Measurements from ENCODE around the gene IP6K2. TPM values are rescaled to one million over a fixed set of nuclear protein-coding genes. Genes with fewer than 3 reads are reported as not detected.

Gene IP6K2
- total and polyA plus RNA-seq, 2 of the 13 experiments (the other 11 are each of a cell fraction or from before 2014, with no cell fraction given) = 85.5 to 112 TPM

DNA sequence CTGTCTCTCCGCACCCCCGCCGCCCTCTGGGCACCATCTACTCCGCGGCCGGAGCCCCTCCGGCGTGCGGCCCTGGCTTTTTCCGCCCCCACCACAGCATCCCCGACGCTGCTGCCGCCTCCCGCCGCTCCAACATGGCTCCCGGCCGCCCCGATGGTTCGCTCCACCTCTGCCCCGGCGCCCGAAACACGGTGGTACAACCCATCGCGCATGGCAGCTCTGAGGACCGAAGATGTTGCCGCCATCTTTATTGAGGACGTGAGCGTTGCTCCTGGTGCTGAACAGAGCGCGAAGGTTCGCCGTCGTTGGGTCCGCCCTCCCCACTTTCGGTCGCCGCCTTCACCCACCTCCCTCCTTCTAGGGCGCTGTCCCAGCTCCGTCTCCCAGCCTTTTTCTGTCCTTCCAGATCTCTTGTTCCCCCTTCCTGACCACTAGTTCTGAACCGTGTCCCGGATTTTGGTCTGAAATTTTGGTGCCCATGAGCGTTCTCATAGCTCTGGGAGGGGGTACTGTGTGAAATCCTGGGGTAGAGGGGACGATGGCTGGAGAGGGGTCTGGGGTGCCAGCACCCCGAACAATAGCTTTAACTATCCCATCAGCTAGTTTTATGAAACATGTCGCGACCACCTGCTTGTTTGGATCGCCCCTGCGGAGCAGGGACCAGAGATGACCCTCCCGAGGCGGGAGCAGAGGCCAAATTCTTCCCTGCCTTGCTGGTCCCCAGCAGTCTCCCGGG lies 54.1 kb downstream of the IP6K2 start, which contains the start of gene CELSR3 (continued):
- TF ChIP-seq, protein P1, sequence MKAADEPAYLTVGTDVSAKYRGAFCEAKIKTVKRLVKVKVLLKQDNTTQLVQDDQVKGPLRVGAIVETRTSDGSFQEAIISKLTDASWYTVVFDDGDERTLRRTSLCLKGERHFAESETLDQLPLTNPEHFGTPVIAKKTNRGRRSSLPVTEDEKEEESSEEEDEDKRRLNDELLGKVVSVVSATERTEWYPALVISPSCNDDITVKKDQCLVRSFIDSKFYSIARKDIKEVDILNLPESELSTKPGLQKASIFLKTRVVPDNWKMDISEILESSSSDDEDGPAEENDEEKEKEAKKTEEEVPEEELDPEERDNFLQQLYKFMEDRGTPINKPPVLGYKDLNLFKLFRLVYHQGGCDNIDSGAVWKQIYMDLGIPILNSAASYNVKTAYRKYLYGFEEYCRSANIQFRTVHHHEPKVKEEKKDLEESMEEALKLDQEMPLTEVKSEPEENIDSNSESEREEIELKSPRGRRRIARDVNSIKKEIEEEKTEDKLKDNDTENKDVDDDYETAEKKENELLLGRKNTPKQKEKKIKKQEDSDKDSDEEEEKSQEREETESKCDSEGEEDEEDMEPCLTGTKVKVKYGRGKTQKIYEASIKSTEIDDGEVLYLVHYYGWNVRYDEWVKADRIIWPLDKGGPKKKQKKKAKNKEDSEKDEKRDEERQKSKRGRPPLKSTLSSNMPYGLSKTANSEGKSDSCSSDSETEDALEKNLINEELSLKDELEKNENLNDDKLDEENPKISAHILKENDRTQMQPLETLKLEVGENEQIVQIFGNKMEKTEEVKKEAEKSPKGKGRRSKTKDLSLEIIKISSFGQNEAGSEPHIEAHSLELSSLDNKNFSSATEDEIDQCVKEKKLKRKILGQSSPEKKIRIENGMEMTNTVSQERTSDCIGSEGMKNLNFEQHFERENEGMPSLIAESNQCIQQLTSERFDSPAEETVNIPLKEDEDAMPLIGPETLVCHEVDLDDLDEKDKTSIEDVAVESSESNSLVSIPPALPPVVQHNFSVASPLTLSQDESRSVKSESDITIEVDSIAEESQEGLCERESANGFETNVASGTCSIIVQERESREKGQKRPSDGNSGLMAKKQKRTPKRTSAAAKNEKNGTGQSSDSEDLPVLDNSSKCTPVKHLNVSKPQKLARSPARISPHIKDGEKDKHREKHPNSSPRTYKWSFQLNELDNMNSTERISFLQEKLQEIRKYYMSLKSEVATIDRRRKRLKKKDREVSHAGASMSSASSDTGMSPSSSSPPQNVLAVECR (CRISPR knock-in tag; IDR thresholded peaks at IDR 0.05; ENCODE audit: borderline replicate concordance) = no peak
- TF ChIP-seq, protein P2, sequence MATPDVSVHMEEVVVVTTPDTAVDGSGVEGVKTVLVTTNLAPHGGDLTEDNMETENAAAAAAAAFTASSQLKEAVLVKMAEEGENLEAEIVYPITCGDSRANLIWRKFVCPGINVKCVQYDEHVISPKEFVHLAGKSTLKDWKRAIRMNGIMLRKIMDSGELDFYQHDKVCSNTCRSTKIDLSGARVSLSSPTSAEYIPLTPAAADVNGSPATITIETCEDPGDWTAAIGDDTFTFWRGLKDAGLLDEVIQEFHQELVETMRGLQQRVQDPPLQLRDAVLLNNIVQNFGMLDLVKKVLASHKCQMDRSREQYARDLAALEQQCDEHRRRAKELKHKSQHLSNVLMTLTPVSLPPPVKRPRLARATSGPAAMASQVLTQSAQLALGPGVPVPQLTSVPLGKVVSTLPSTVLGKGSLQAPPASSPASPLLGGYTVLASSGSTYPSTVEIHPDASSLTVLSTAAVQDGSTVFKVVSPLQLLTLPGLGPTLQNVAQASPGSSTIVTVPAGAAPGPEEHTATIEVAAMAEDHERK (CRISPR knock-in tag; IDR thresholded peaks at IDR 0.05; ENCODE audit: low read depth) = no peak
- TF ChIP-seq GLI4 (CRISPR knock-in tag; IDR thresholded peaks at IDR 0.05; ENCODE audit: borderline replicate concordance) (peak; percentile 88; the same call in 1 of the 2 replicates), SAP130 (CRISPR knock-in tag; IDR thresholded peaks at IDR 0.05; ENCODE audit: low read depth) (0 out of 2 replicates have a peak, but pooled peaks have one; percentile 18), ZMYM2 (CRISPR knock-in tag; IDR thresholded peaks at IDR 0.05) (0 out of 2 replicates have a peak, but pooled peaks have one; percentile 50), KDM3A (CRISPR knock-in tag; IDR thresholded peaks at IDR 0.05; ENCODE audit: low read depth) (0 out of 2 replicates have a peak, but pooled peaks have one; percentile 8), ZNF678 (CRISPR knock-in tag; IDR thresholded peaks at IDR 0.05) (0 out of 2 replicates have a peak, but pooled peaks have one; percentile 28), ZNF883 (CRISPR knock-in tag; IDR thresholded peaks at IDR 0.05; ENCODE audit: not compliant biosample characterization) (no peak), YEATS4 (CRISPR knock-in tag; IDR thresholded peaks at IDR 0.05; ENCODE audit: borderline replicate concordance) (0 out of 2 replicates have a peak, but pooled peaks have one; percentile 3), CHD2 (IDR thresholded peaks at IDR 0.05; ENCODE audit: low read depth, low read length) (peak; percentile 19; the same call in 1 of the 2 replicates)
- TF ChIP-seq, protein P3, sequence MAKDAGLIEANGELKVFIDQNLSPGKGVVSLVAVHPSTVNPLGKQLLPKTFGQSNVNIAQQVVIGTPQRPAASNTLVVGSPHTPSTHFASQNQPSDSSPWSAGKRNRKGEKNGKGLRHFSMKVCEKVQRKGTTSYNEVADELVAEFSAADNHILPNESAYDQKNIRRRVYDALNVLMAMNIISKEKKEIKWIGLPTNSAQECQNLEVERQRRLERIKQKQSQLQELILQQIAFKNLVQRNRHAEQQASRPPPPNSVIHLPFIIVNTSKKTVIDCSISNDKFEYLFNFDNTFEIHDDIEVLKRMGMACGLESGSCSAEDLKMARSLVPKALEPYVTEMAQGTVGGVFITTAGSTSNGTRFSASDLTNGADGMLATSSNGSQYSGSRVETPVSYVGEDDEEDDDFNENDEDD (CRISPR knock-in tag; IDR thresholded peaks at IDR 0.05; ENCODE audit: borderline replicate concordance) = peak; percentile 30; the same call in 1 of the 2 replicates
- TF ChIP-seq, protein P4, sequence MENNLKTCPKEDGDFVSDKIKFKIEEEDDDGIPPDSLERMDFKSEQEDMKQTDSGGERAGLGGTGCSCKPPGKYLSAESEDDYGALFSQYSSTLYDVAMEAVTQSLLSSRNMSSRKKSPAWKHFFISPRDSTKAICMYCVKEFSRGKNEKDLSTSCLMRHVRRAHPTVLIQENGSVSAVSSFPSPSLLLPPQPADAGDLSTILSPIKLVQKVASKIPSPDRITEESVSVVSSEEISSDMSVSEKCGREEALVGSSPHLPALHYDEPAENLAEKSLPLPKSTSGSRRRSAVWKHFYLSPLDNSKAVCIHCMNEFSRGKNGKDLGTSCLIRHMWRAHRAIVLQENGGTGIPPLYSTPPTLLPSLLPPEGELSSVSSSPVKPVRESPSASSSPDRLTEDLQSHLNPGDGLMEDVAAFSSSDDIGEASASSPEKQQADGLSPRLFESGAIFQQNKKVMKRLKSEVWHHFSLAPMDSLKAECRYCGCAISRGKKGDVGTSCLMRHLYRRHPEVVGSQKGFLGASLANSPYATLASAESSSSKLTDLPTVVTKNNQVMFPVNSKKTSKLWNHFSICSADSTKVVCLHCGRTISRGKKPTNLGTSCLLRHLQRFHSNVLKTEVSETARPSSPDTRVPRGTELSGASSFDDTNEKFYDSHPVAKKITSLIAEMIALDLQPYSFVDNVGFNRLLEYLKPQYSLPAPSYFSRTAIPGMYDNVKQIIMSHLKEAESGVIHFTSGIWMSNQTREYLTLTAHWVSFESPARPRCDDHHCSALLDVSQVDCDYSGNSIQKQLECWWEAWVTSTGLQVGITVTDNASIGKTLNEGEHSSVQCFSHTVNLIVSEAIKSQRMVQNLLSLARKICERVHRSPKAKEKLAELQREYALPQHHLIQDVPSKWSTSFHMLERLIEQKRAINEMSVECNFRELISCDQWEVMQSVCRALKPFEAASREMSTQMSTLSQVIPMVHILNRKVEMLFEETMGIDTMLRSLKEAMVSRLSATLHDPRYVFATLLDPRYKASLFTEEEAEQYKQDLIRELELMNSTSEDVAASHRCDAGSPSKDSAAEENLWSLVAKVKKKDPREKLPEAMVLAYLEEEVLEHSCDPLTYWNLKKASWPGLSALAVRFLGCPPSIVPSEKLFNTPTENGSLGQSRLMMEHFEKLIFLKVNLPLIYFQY (CRISPR knock-in tag; IDR thresholded peaks at IDR 0.05; ENCODE audit: borderline replicate concordance) = 0 out of 2 replicates have a peak, but pooled peaks have one; percentile 11
- TF ChIP-seq, protein P5, sequence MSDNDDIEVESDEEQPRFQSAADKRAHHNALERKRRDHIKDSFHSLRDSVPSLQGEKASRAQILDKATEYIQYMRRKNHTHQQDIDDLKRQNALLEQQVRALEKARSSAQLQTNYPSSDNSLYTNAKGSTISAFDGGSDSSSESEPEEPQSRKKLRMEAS (IDR thresholded peaks at IDR 0.05) = peak; percentile 52; the same call in 1 of the 2 replicates

Data from HepG2 (cell line).